Lower lobe of right lung (tissue), 2 donors: ENCODE data around the gene SNRPA1. TPM values are rescaled to one million over a fixed set of nuclear protein-coding genes. Genes with fewer than 3 reads are reported as not detected.

Experiments used
- ATAC-seq, 2 donors: fragments of 200-7000 bp; cut with Tn5 transposase; one replicate each; pipeline ENCODE4 v1.9.1; 2020 to 2022; ENCODE audit warnings: mild to moderate bottlenecking in 2 of 2, moderate library complexity in 2 of 2
- DNase-seq: peaks from one replicate; pipeline ENCODE4 v3.0.0-alpha.2; 2020
- H3K27ac ChIP-seq: fragments of 200-600 bp; one replicate; pipeline ENCODE4 v1.8.0; 2022
- H3K27me3 ChIP-seq: fragments of 200-600 bp; one replicate; pipeline ENCODE4 v1.8.0; 2022; ENCODE audit warnings: low read depth
- H3K36me3 ChIP-seq: fragments of 200-600 bp; one replicate; pipeline ENCODE4 v1.8.0; 2022; ENCODE audit warnings: mild to moderate bottlenecking
- H3K4me1 ChIP-seq: fragments of 200-600 bp; one replicate; pipeline ENCODE4 v1.8.0; 2022
- H3K4me3 ChIP-seq: fragments of 200-600 bp; one replicate; pipeline ENCODE4 v1.8.0; 2022; ENCODE audit warnings: mild to moderate bottlenecking
- H3K9me3 ChIP-seq: fragments of 200-600 bp; one replicate; pipeline ENCODE4 v1.8.0; 2022
- intact Hi-C: fragments of 100-400 bp; cut with DNase I; formaldehyde crosslinking; loops from one replicate; pipeline ENCODE4 v1.11.0; 2022
- total RNA-seq: library from RNA; stranded (reverse); fragmentation: NEBNext Ultra II Directional; extraction: Animal tissue kit (Norgen Biotek cat#: 25700); gene quantifications from one replicate; pipeline ENCODE4 v1.2.1, GENCODE V29; 2021
- TF ChIP-seq, protein P1 (sequence below): fragments of 200-600 bp; IDR thresholded peaks from one replicate; pipeline ENCODE4 v1.8.0; 2022; ENCODE audit warnings: antibody characterized with exemption, mild to moderate bottlenecking
- donor health status: DM: no; HTN: yes; CAD: no; lungs with severe emphysema.

Gene SNRPA1
- total RNA-seq, 1 donor from 2014 or later: 35.4 TPM

GRCh38 chr15:101233651-101234280 lies 61.3 kb downstream of the SNRPA1 start:
- intact Hi-C loops: no loop called here
- H3K27ac ChIP-seq: no peak overlapping the region
- H3K36me3 ChIP-seq: peaks cover 26% of the 10 kb centered on the region
- peaks cover 31% of the 10 kb centered on the region for H3K4me1 ChIP-seq
- no peak overlapping the region for H3K4me3 ChIP-seq
- peaks cover under 1% of the 10 kb centered on the region for H3K9me3 ChIP-seq
- ATAC-seq: no peak
- no peak for DNase-seq
- TF ChIP-seq, protein P1, sequence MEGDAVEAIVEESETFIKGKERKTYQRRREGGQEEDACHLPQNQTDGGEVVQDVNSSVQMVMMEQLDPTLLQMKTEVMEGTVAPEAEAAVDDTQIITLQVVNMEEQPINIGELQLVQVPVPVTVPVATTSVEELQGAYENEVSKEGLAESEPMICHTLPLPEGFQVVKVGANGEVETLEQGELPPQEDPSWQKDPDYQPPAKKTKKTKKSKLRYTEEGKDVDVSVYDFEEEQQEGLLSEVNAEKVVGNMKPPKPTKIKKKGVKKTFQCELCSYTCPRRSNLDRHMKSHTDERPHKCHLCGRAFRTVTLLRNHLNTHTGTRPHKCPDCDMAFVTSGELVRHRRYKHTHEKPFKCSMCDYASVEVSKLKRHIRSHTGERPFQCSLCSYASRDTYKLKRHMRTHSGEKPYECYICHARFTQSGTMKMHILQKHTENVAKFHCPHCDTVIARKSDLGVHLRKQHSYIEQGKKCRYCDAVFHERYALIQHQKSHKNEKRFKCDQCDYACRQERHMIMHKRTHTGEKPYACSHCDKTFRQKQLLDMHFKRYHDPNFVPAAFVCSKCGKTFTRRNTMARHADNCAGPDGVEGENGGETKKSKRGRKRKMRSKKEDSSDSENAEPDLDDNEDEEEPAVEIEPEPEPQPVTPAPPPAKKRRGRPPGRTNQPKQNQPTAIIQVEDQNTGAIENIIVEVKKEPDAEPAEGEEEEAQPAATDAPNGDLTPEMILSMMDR: no peak
- no peaks in the 10 kb centered on the region for H3K27me3 ChIP-seq

DNA sequence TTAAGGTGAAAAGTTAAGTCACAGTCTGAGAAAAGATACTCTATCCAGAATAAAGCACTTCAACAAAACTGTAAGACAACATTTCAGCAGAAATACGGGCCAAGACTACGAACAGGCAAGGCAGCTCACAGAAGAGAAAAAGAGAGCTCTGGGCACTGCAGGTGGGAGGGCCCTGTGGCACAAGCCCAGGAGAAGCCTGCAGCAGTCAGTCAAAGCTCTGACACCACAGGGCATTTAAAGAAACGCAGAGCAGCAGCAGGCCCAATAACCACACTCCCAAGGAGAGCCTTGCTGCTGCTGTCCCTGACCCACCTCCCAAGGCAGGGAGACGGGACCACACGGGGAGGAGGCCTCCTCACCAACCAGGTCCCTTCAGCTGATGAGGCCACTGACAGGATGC lies 62.4 kb downstream of the SNRPA1 start:
- Histone ChIP-seq H3K4me1 (peaks cover 21% of the 10 kb centered on the region), H3K4me3 (no peak overlapping the region), H3K36me3 (peaks cover 26% of the 10 kb centered on the region), H3K27me3 (no peaks in the 10 kb centered on the region), H3K9me3 (peaks cover 11% of the 10 kb centered on the region), H3K27ac (no peak overlapping the region)
- TF ChIP-seq, protein P1: no peak
- ATAC-seq (peak in 1 of 2 donors; percentile 32), DNase-seq (no peak)
- intact Hi-C loops: no loop called here

Other genes with a start within 250 kb of the SNRPA1 start
- gene CHSY1, start 43.2 kb downstream of the SNRPA1 start, total RNA-seq: 25.6 TPM
- gene SELENOS, start 17.8 kb downstream of the SNRPA1 start, total RNA-seq: 64.5 TPM
- 12.3 TPM for gene PCSK6, start 194.5 kb upstream of the SNRPA1 start, total RNA-seq